ENCODE measurements around the gene CENPX. TPM values are rescaled to one million over a fixed set of nuclear protein-coding genes. Genes with fewer than 3 reads are reported as not detected.

CENPX gene
- total and polyA plus RNA-seq, 2 of the 13 experiments (the other 11 are each of a cell fraction or from before 2014, with no cell fraction given) = 92.7 to 170 TPM

GRCh38 chr17:82017612-82018151 lies 5.0 kb downstream of the CENPX start:
- Histone ChIP-seq H3K4me1 (ENCODE audit: insufficient read depth, low read length) (peaks cover 93% of the 10 kb centered on the region), H3K79me2 (ENCODE audit: insufficient read depth, low read length) (peaks cover 27% of the 10 kb centered on the region), H3K4me2 (ENCODE audit: low read depth, low read length) (no peak overlapping the region), H2AFZ (ENCODE audit: low read length) (no peak overlapping the region), H3K4me3 (replicated peaks in 1 of 3; ENCODE audit: insufficient read depth in 1 of 3, low read depth in 2 of 3, low read length in 3 of 3) (no peak overlapping the region), H3K36me3 (replicated peaks in 1 of 2; ENCODE audit: control insufficient read depth in 1 of 2, insufficient read depth in 2 of 2, low read length in 2 of 2) (peaks cover 15 to 18% of the 10 kb centered on the region in 2 experiments), H3K27me3 (ENCODE audit: control insufficient read depth in 1 of 2, insufficient read depth in 2 of 2, low read length in 2 of 2) (no peaks in the 10 kb centered on the region; a peak in 1 of 5 replicates), H3K27ac (ENCODE audit: extremely low read length, insufficient read depth, low read length) (peak overlapping the region; percentile 68), H4K20me1 (ENCODE audit: insufficient read depth, low read length) (no peaks in the 10 kb centered on the region; the same call in 1 of the 2 replicates), H3K9me3 (ENCODE audit: low read length) (no peaks in the 10 kb centered on the region), H3K9ac (ENCODE audit: insufficient read depth, low read depth, low read length) (no peak overlapping the region)
- POLR2A ChIA-PET = interaction anchor here (1.3 to 14.1 kb wide), 4 partner anchors 20 to 74 kb away, joined by 3 to 470 read pairs (median 11); partner anchors contain the start of gene NOTUM
- in situ Hi-C loops (cut with HindIII; ENCODE audit: extremely low pct_ligation_motif_present, low pct_unique_long_range_greater_than_20kb) (no loop called here), intact Hi-C loops (cut with micrococcal nuclease; ENCODE audit: unreplicated experiment) (no loop called here)
- FAIRE-seq (no peak), DNase-seq (ENCODE audit: low spot score) (no peak), ATAC-seq (no peak)
- CTCF ChIA-PET (ENCODE audit: low intra/inter-chr PET ratio, low total read pairs) = interaction anchor here (6.8 kb wide), 1 partner anchor 57 kb away, joined by 181 read pairs; the partner anchor contains the start of gene NOTUM
- BruUV-seq (replicated peaks) = no TSS peak
- WGBS (ENCODE audit: low lambda C conversion rate) = 90% methylated on average over 8 of the region's 13 CpGs
- TF ChIP-seq FOXC1 (CRISPR knock-in tag; IDR thresholded peaks at IDR 0.05; ENCODE audit: borderline replicate concordance) = 0 out of 2 replicates have a peak, but pooled peaks have one; percentile 40
- TF ChIP-seq NFYB (CRISPR knock-in tag; IDR thresholded peaks at IDR 0.05) = 0 out of 2 replicates have a peak, but pooled peaks have one; percentile 4
- TF ChIP-seq POLR2AphosphoS5 (IDR thresholded peaks at IDR 0.05; ENCODE audit: low read depth, low read length) = 0 out of 2 replicates have a peak, but pooled peaks have one; percentile 16
- peak; percentile 15; the same call in 1 of the 2 replicates for TF ChIP-seq POLR2G (IDR thresholded peaks at IDR 0.05; ENCODE audit: low read depth, low read length)
- 0 out of 2 replicates have a peak, but pooled peaks have one; percentile 64 for TF ChIP-seq PAF1 (CRISPR knock-in tag; IDR thresholded peaks at IDR 0.05)
- TF ChIP-seq SRY (CRISPR knock-in tag; IDR thresholded peaks at IDR 0.05) = no peak
- no peak for TF ChIP-seq PLRG1 (conservative IDR thresholded peaks at IDR 0.05)
- 0 out of 2 replicates have a peak, but pooled peaks have one; percentile 42 for TF ChIP-seq ZNF280B (CRISPR knock-in tag; IDR thresholded peaks at IDR 0.05; ENCODE audit: borderline replicate concordance)
- TF ChIP-seq MLLT10 (CRISPR knock-in tag; IDR thresholded peaks at IDR 0.05) = no peak
- TF ChIP-seq FIP1L1 (IDR thresholded peaks at IDR 0.05; ENCODE audit: borderline replicate concordance, insufficient read depth, low read depth, low read length) = 0 out of 2 replicates have a peak, but pooled peaks have one; percentile 60
- TF ChIP-seq BORCS8-MEF2B (CRISPR knock-in tag; IDR thresholded peaks at IDR 0.05) = 0 out of 2 replicates have a peak, but pooled peaks have one; percentile 9
- TF ChIP-seq HOMEZ (CRISPR knock-in tag; IDR thresholded peaks at IDR 0.05; ENCODE audit: low read depth) = no peak
- TF ChIP-seq SRSF4 (IDR thresholded peaks at IDR 0.05; ENCODE audit: low read depth, low read length, poor library complexity, severe bottlenecking) = peak; percentile 41
- 0 out of 2 replicates have a peak, but pooled peaks have one; percentile 3 for TF ChIP-seq MXD3 (CRISPR knock-in tag; IDR thresholded peaks at IDR 0.05)
- no peak for TF ChIP-seq ZEB1 (IDR thresholded peaks at IDR 0.05; ENCODE audit: insufficient replicate concordance, low read depth)
- TF ChIP-seq ZNF543 (CRISPR knock-in tag; IDR thresholded peaks at IDR 0.05) = no peak
- TF ChIP-seq ZBTB34 (CRISPR knock-in tag; IDR thresholded peaks at IDR 0.05) = no peak
- TF ChIP-seq PRMT3 (CRISPR knock-in tag; IDR thresholded peaks at IDR 0.05; ENCODE audit: borderline replicate concordance, low read depth) = no peak
- TF ChIP-seq PCBP1 (IDR thresholded peaks at IDR 0.05; ENCODE audit: borderline replicate concordance, low read depth, low read length) = peak; percentile 61; the same call in 1 of the 2 replicates

Measured in HepG2 (cell line).